Right atrium auricular region (tissue), 2 donors: ENCODE data around the gene TSC22D3. TPM values are rescaled to one million over a fixed set of nuclear protein-coding genes. Genes with fewer than 3 reads are reported as not detected.

Source experiments
- DNase-seq: peaks from one replicate; pipeline ENCODE4 v3.0.0-alpha.2; 2019; ENCODE audit warnings: low spot score
- H3K27ac ChIP-seq, 2 donors: fragments of 200-600 bp; sonication (generic); 1 replicate in 1 of 2; 2 replicates in 1 of 2; pipeline ENCODE4 v1.5.1; 2016 to 2019
- H3K27me3 ChIP-seq, 2 donors: fragments of 200-600 bp; sonication (generic); one replicate each; pipeline versions ENCODE4 v1.5.1 to v1.6.0; 2017 to 2019
- H3K36me3 ChIP-seq: fragments of 200-600 bp; sonication (generic); one replicate; pipeline ENCODE4 v1.5.1; 2016
- H3K4me1 ChIP-seq, 2 donors: fragments of 200-600 bp; sonication (generic); one replicate each; pipeline versions ENCODE4 v1.5.1 to v1.6.0; 2017 to 2019
- H3K4me3 ChIP-seq, 2 donors: fragments of 200-600 bp; sonication (generic); 1 replicate in 1 of 2; 2 replicates in 1 of 2; pipeline ENCODE4 v1.5.1; 2017 to 2019; ENCODE audit warnings: mild to moderate bottlenecking in 1 of 2, moderate library complexity in 1 of 2
- H3K9me3 ChIP-seq, 2 donors: fragments of 200-600 bp; sonication (generic); one replicate each; pipeline ENCODE4 v1.5.1; 2019
- total RNA-seq, 2 donors: library from RNA; depleted of rRNA; stranded (reverse); fragments of >200 nt; gene quantifications; one replicate each; pipeline ENCODE4 v1.1.0, GENCODE V29; 2016
- TF ChIP-seq, protein P1 (sequence below), 2 donors: fragments of 200-600 bp; sonication (generic); IDR thresholded peaks; one replicate each; pipeline ENCODE4 v1.5.1; 2019; ENCODE audit warnings: antibody characterized with exemption in 2 of 2

The TSC22D3 gene
- total RNA-seq, 2 donors from 2014 or later = 184 to 193 TPM

DNA sequence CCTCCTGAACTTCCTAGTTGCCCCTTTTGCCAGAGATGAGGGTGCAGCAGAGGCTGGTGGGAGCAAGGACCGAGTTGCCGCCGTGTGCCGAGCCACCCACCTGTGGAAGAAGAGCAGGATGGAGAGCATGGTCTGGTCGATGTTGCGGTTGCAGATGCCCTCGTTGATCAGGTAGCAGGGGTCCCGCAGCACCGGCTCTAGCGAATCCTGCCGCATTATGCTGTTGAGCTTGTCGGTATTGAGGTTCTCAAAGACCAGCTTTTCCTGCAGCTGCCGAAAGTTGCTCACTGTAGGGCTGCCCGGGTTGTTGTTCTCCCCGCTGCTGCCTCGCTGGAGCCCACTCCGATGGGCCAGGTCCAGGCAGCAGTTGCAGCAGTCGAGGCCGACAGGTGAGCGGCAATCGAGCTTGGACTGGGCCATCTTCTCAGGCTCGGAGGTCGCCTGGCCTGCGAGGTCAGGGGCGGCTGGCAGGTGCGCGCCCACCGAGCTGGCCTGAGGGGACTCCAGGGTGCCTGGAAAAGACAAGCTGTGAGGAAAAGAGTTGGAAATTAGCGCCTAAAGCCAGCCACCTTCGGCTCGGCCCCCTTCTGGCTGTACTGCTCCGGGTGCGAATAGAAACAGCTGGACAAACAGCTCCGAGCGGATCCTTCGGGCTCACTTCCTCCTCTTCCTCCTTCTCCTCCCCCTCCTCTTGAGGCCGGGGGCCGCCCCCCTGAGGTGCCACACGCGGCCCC lies 420 bp downstream of the TSC22D3 start:
- H3K27me3 ChIP-seq = no peaks in the 10 kb centered on the region

DNA sequence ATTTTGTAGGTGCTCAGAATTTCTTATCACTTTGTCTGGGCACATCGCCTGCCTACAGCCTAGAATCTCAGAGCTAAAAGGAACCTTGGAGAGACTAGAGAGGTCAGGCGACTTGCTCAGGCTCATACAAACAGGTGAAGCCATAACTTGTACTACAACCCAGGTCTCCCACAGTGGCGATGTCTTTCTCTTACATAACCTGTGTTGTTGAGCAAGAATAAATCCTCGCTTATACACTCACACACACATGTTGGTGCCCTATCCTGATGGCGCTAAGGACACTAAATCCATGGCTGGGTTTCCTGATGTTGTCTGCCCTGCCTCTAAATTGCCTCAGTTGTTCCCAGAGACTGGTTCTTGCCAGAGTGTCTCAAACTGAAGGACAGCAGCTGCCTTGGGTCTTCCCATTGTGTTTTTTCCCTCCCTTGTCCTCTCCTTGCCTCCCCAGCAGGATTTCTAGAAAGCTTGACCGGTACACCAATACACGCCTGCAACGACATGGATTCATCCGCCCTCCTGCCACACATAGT lies 1.6 kb downstream of the TSC22D3 start:
- peak overlapping the region; percentile 33 to 56 for H3K4me3 ChIP-seq
- H3K4me1 ChIP-seq = peaks cover 0 to 12% of the 10 kb centered on the region in 2 donors
- no peaks in the 10 kb centered on the region for H3K27me3 ChIP-seq
- peak overlapping the region in 1 of 2 donors; percentile 78 for H3K27ac ChIP-seq
- no peaks in the 10 kb centered on the region for H3K9me3 ChIP-seq
- H3K36me3 ChIP-seq = no peaks in the 10 kb centered on the region
- TF ChIP-seq, protein P1, sequence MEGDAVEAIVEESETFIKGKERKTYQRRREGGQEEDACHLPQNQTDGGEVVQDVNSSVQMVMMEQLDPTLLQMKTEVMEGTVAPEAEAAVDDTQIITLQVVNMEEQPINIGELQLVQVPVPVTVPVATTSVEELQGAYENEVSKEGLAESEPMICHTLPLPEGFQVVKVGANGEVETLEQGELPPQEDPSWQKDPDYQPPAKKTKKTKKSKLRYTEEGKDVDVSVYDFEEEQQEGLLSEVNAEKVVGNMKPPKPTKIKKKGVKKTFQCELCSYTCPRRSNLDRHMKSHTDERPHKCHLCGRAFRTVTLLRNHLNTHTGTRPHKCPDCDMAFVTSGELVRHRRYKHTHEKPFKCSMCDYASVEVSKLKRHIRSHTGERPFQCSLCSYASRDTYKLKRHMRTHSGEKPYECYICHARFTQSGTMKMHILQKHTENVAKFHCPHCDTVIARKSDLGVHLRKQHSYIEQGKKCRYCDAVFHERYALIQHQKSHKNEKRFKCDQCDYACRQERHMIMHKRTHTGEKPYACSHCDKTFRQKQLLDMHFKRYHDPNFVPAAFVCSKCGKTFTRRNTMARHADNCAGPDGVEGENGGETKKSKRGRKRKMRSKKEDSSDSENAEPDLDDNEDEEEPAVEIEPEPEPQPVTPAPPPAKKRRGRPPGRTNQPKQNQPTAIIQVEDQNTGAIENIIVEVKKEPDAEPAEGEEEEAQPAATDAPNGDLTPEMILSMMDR (IDR thresholded peaks at IDR 0.05) = no peak
- no peak for DNase-seq

More for the DNA sequence above, 420 bp downstream of the TSC22D3 start:
- peak overlapping the region; percentile 33 to 56 for H3K4me3 ChIP-seq
- peak overlapping the region; percentile 77 to 78 for H3K27ac ChIP-seq
- DNase-seq = no peak
- TF ChIP-seq, protein P1 (IDR thresholded peaks at IDR 0.05) = no peak
- no peaks in the 10 kb centered on the region for H3K36me3 ChIP-seq
- no peaks in the 10 kb centered on the region for H3K9me3 ChIP-seq
- peaks cover 0 to 12% of the 10 kb centered on the region in 2 donors for H3K4me1 ChIP-seq

DNA sequence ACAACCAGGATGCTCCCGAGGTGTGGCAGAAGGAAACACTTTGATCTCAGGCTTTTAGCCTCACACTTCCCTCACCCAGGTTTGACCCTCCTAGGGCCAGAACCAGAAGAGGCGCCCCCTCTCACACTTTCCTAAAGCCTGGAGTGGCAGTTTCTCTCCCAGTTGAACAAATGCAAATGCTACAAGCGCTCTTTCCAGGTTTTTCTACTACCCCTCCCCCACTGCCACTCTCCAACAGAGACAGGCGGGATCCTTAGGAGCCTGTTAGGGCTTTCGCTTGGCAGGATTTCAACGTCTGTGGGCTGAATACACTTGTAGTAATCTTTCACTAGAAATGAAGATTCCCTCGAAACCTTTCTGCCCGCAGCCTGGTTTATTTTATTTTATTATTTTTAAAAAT lies 2.4 kb downstream of the TSC22D3 start:
- no peaks in the 10 kb centered on the region for H3K27me3 ChIP-seq
- H3K36me3 ChIP-seq = no peaks in the 10 kb centered on the region
- no peak for DNase-seq
- peak overlapping the region in 1 of 2 donors; percentile 78 for H3K27ac ChIP-seq
- peaks cover 0 to 12% of the 10 kb centered on the region in 2 donors for H3K4me1 ChIP-seq
- peak overlapping the region in 1 of 2 donors; percentile 56 for H3K4me3 ChIP-seq
- H3K9me3 ChIP-seq = no peaks in the 10 kb centered on the region
- TF ChIP-seq, protein P1 (IDR thresholded peaks at IDR 0.05) = no peak

DNA sequence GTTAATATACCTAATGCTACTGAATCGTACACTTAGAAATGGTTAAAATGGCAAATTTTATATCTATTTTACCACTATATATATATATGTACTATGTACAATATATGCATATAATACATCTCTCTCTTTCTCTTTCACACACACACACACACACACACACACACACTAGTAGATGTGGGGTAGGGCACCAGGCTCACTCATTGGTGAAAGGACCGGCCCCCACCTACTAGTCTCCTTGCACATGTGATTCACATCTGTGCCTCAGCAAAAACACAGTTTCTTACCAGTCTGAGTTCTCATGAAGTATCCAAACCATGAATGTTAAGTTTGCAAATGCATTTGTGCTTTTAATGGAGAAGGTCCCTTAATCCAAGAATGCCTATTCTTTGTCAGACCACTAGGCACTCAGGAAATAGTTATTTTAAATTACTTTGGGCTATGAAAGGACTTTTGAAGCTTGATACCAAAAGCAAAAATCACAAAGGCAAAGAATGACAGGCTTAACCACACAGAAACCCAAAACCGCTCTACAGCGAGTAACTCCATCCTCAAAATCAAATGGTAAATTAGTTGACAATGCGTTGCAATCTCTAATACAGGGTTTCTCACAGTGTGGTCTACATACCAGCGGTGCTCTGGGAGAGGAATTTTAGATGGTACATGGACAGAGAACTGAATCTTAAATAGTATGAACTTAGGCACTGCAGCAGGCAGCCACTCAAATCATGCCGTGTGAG lies 5.8 kb downstream of the TSC22D3 start:
- Histone ChIP-seq H3K36me3 (no peaks in the 10 kb centered on the region), H3K4me1 (peaks cover 0 to 16% of the 10 kb centered on the region in 2 donors), H3K27me3 (no peaks in the 10 kb centered on the region), H3K27ac (no peak overlapping the region), H3K9me3 (no peaks in the 10 kb centered on the region), H3K4me3 (no peak overlapping the region)
- TF ChIP-seq, protein P1 (IDR thresholded peaks at IDR 0.05) = no peak
- DNase-seq = no peak

DNA sequence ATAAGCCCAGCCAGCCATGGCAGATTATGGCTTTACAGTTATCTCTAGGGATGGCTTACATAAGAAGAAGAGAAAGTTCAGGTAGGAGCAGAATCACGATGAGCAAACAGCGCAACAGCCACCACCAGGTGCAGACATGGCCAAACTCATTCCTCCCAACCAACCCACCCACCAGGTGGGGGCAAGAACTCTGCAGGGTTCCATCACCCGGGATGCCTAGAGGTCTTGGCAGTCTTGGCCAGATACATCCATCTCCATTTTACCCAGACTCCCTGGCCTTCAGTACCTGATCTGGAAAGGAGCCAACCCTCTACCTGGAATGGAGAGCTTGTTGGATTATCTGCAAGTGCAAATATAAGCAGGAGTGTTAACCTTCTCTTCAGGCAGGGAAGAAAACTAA lies 7.5 kb downstream of the TSC22D3 start:
- Histone ChIP-seq H3K9me3 (no peaks in the 10 kb centered on the region), H3K4me1 (peaks cover 0 to 13% of the 10 kb centered on the region in 2 donors), H3K4me3 (no peak overlapping the region), H3K36me3 (no peaks in the 10 kb centered on the region), H3K27ac (no peak overlapping the region), H3K27me3 (no peaks in the 10 kb centered on the region)
- TF ChIP-seq, protein P1 (IDR thresholded peaks at IDR 0.05) = no peak
- no peak for DNase-seq
